Stimulated activated CD4-positive, alpha-beta T cell treated with anti-CD3 and anti-CD28 coated beads, Interleukin-15, amount 100 ng/mL, for 48 hours (primary cell): Measurements from ENCODE around the gene SLC25A38.
"Not testable (repeated sequence)": the region's sequence is repeated elsewhere in the genome, so short reads cannot be mapped to it uniquely, and the experiment has no call there.

Experiments
- DNase-seq, 2 donors: peaks; one replicate each; pipeline ENCODE4 v3.0.0-alpha.2; 2020; ENCODE audit warnings: low read depth in 2 of 2

Gene SLC25A38

GRCh38 chr3:39407259-39407629 lies 24.1 kb downstream of the SLC25A38 start:
- DNase-seq, result no peak

GRCh38 chr3:39407773-39408492 lies 24.8 kb downstream of the SLC25A38 start:
- no peak for DNase-seq

GRCh38 chr3:39408493-39409372 lies 25.6 kb downstream of the SLC25A38 start:
- no peak for DNase-seq

- DNase-seq, result no peak
Observed at GRCh38 chr3:39409514-39410136, 26.5 kb downstream of the SLC25A38 start.

GRCh38 chr3:39410893-39411292 lies 27.7 kb downstream of the SLC25A38 start:
- DNase-seq, result no peak

GRCh38 chr3:39412668-39413260 lies 29.6 kb downstream of the SLC25A38 start:
- DNase-seq, result no peak

- no peak for DNase-seq
Observed at GRCh38 chr3:39413691-39414420, 30.7 kb downstream of the SLC25A38 start.

GRCh38 chr3:39414421-39414907 lies 31.3 kb downstream of the SLC25A38 start:
- DNase-seq, result no peak

GRCh38 chr3:39415302-39415701 lies 32.1 kb downstream of the SLC25A38 start:
- not testable (repeated sequence) for DNase-seq

GRCh38 chr3:39415983-39416382 lies 32.8 kb downstream of the SLC25A38 start:
- no peak for DNase-seq

- not testable (repeated sequence) for DNase-seq
Observed at GRCh38 chr3:39416998-39417397, 33.8 kb downstream of the SLC25A38 start.

- not testable (repeated sequence) for DNase-seq
Observed at GRCh38 chr3:39418556-39419225, 35.5 kb downstream of the SLC25A38 start.

- DNase-seq, result no peak
Observed at GRCh38 chr3:39419742-39420315, 36.7 kb downstream of the SLC25A38 start.

- no peak for DNase-seq
Observed at GRCh38 chr3:39420543-39420942, 37.4 kb downstream of the SLC25A38 start.

GRCh38 chr3:39423436-39423970 lies 40.3 kb downstream of the SLC25A38 start:
- DNase-seq, result no peak

GRCh38 chr3:39426312-39426711 lies 43.1 kb downstream of the SLC25A38 start:
- DNase-seq, result no peak

GRCh38 chr3:39427506-39427905 lies 44.3 kb downstream of the SLC25A38 start:
- DNase-seq, result no peak

GRCh38 chr3:39428745-39429201 lies 45.6 kb downstream of the SLC25A38 start:
- DNase-seq, result no peak

- no peak for DNase-seq
Observed at GRCh38 chr3:39429466-39429865, 46.3 kb downstream of the SLC25A38 start.

- no peak for DNase-seq
Observed at GRCh38 chr3:39432342-39432741, 49.2 kb downstream of the SLC25A38 start.
